Measurements from ENCODE around the gene TRAPPC4. TPM values are rescaled to one million over a fixed set of nuclear protein-coding genes. Genes with fewer than 3 reads are reported as not detected.
A peak's percentile ranks its signal among the peaks of the same experiment; 100 is the strongest.

Gene TRAPPC4
- total RNA-seq, 1 donor from 2014 or later: 60.1 TPM

- intact Hi-C loops (cut with micrococcal nuclease): loop anchor here (1.0 to 10.0 kb wide), 3 partner anchors 15 to 57 kb away; partner anchors contain the start of genes CENATAC, SLC37A4 and VPS11
- peaks cover 40% of the 10 kb centered on the region for H3K4me1 Mint-ChIP-seq
- peak; percentile 85 for ATAC-seq (ENCODE audit: low read depth)
- H3K27me3 Mint-ChIP-seq: no peaks in the 10 kb centered on the region
- no peak for TF ChIP-seq CTCF (IDR thresholded peaks at IDR 0.05)
- peak overlapping the region; percentile 71 for H3K27ac Mint-ChIP-seq
- no peaks in the 10 kb centered on the region for H3K9me3 Mint-ChIP-seq
- POLR2A ChIA-PET: interaction anchor here (0.8 to 2.5 kb wide), 8 partner anchors 14 to 70 kb away, joined by 3 to 21 read pairs (median 4); partner anchors contain the start of genes C2CD2L, HINFP, RPS25 and TRAPPC4
- CTCF ChIA-PET: no interaction called here
- peak; percentile 47 for DNase-seq
- H3K36me3 Mint-ChIP-seq (ENCODE audit: low read depth): peaks cover 95% of the 10 kb centered on the region
- peak overlapping the region; percentile 39 for H3K4me3 Mint-ChIP-seq
Observed at GRCh38 chr11:119051440-119052162, 33.0 kb downstream of the TRAPPC4 start.

- Mint-ChIP-seq H3K27ac (peak overlapping the region; percentile 71), H3K4me3 (peak overlapping the region; percentile 39), H3K9me3 (no peaks in the 10 kb centered on the region), H3K27me3 (no peaks in the 10 kb centered on the region), H3K36me3 (ENCODE audit: low read depth) (peaks cover 90% of the 10 kb centered on the region), H3K4me1 (peaks cover 42% of the 10 kb centered on the region)
- DNase-seq: no peak
- intact Hi-C loops (cut with micrococcal nuclease): loop anchor here (10.0 kb wide), 1 partner anchor 57 kb away; the partner anchor contains the start of gene CENATAC
- CTCF ChIA-PET: no interaction called here
- POLR2A ChIA-PET: interaction anchor here (0.8 to 2.5 kb wide), 8 partner anchors 13 to 69 kb away, joined by 3 to 21 read pairs (median 4); partner anchors contain the start of genes C2CD2L, HINFP, RPS25 and TRAPPC4
- no peak for ATAC-seq (ENCODE audit: low read depth)
- TF ChIP-seq CTCF (IDR thresholded peaks at IDR 0.05): no peak
Observed at GRCh38 chr11:119052163-119052814, 33.7 kb downstream of the TRAPPC4 start.

- H3K36me3 Mint-ChIP-seq (ENCODE audit: low read depth): peaks cover 72% of the 10 kb centered on the region
- CTCF ChIA-PET: no interaction called here
- no peak overlapping the region for H3K4me3 Mint-ChIP-seq
- intact Hi-C loops (cut with micrococcal nuclease): loop anchor here (10.0 kb wide), 1 partner anchor 60 kb away; the partner anchor contains the start of gene CENATAC
- H3K27me3 Mint-ChIP-seq: no peaks in the 10 kb centered on the region
- POLR2A ChIA-PET: interaction anchor here (3.6 to 4.7 kb wide), 2 partner anchors 13 to 36 kb away, joined by 26 to 62 read pairs; partner anchors contain the start of genes RPS25, TRAPPC4 and VPS11
- peaks cover 54% of the 10 kb centered on the region for H3K4me1 Mint-ChIP-seq
- no peak for TF ChIP-seq CTCF (IDR thresholded peaks at IDR 0.05)
- no peak for DNase-seq
- no peaks in the 10 kb centered on the region for H3K9me3 Mint-ChIP-seq
- ATAC-seq (ENCODE audit: low read depth): no peak
- H3K27ac Mint-ChIP-seq: no peak overlapping the region
Observed at GRCh38 chr11:119054418-119054817, 35.9 kb downstream of the TRAPPC4 start.

- DNase-seq (no peak), ATAC-seq (ENCODE audit: low read depth) (no peak)
- Mint-ChIP-seq H3K9me3 (no peaks in the 10 kb centered on the region), H3K4me1 (peaks cover 53% of the 10 kb centered on the region), H3K27me3 (no peaks in the 10 kb centered on the region), H3K27ac (peak overlapping the region; percentile 79), H3K4me3 (peak overlapping the region; percentile 96), H3K36me3 (ENCODE audit: low read depth) (peaks cover 59% of the 10 kb centered on the region)
- TF ChIP-seq CTCF (IDR thresholded peaks at IDR 0.05): no peak
- ChIA-PET POLR2A (interaction anchor here (0.5 to 4.7 kb wide), 13 partner anchors 12 to 1958 kb away, joined by 3 to 62 read pairs (median 6); partner anchors contain the start of genes C2CD2L, CENATAC, DPAGT1 and HINFP), CTCF (interaction anchor here (1.3 to 2.1 kb wide), 2 partner anchors 12 to 29 kb away, joined by 4 to 9 read pairs; partner anchors contain the start of genes HMBS and VPS11)
- intact Hi-C loops (cut with micrococcal nuclease): loop anchor here (2.0 to 10.0 kb wide), 3 partner anchors 61 to 264 kb away; partner anchors contain the start of genes CENATAC and DDX6
Observed at GRCh38 chr11:119055901-119056300, 37.3 kb downstream of the TRAPPC4 start.

Measured in activated B cell treated with CpG ODN at 0.5 μM for 24 hours (primary cell).